MV-4-11 (cell line): ENCODE measurements around the gene SCN2B.

Source experiments
- DNase-seq: peaks from one replicate; lab custom pipeline; 2025; lab: John Stamatoyannopoulos, UW

The SCN2B gene

GRCh38 chr11:118175031-118175992 lies 1.1 kb downstream of the SCN2B start:
- peak; percentile 37 for DNase-seq

DNA sequence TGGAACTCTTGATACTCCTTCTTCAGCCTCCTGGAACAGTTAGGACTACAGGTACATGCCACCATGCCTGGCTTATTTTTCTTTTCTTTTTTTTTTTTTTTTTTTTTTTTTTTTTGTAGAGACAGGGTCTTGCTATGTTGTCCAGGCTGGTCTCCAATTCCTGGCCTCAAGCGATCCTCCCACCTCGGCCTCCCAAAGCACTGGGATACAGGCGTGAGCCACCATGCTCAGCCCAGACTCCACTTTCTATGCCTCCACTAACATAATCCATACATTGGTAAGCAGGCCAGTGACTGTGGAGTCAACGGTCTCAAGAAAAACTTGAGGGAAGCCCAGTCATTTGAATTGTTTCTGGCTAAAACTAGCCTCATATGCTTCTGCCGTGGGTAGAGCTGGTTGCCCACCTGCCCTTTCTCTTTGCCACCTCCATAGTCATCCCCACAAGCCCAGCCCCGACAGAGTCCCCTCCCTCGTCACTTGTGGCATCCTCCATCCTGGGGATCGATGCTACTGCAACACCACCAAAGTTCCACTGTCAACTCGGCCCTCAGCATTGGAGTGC lies 2.4 kb downstream of the SCN2B start:
- DNase-seq, result no peak

- no peak for DNase-seq
Measured at GRCh38 chr11:118172356-118172755, 4.1 kb downstream of the SCN2B start.

- peak; percentile 38 for DNase-seq
Measured at GRCh38 chr11:118171269-118172062, 5.0 kb downstream of the SCN2B start.

DNA sequence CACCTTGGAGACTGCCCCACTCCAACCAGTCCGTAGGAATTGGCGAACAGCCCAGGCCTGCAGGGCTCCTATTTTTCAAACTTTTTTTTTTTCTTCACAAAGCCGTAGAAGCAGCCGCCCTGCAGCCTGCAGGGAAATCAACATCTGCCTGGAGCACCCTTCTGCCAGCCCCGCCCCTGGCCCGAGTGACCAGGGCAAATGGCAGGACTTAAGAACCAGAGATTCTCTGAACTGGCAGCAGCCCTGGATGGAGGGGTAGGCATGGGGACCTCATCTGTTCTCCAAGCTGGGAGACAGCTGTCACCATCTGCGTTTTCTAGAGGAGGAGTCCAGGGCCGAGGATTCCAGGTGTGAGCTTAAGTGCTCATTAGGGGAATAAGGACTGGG lies 5.6 kb downstream of the SCN2B start:
- no peak for DNase-seq

DNA sequence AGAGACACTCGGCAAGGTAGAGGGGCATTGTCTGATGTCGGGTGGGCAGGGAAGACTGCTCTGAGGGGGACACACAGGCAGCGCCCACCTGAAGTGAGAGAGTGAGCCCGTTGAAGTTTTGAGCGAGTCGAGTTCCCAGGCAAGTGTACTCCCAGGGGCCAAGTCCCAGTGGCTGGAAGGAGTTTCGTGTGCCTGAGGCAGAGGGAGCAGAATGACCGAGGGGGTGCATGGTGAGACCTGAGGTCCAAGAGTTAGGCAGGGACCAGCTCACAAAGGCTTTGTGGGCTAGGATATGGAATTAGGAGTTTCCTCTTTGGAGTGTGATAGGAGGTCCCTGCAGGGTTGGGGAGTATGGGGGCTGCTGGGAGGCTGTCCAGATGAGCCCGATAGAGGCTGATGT lies 6.2 kb downstream of the SCN2B start:
- DNase-seq, result no peak

DNA sequence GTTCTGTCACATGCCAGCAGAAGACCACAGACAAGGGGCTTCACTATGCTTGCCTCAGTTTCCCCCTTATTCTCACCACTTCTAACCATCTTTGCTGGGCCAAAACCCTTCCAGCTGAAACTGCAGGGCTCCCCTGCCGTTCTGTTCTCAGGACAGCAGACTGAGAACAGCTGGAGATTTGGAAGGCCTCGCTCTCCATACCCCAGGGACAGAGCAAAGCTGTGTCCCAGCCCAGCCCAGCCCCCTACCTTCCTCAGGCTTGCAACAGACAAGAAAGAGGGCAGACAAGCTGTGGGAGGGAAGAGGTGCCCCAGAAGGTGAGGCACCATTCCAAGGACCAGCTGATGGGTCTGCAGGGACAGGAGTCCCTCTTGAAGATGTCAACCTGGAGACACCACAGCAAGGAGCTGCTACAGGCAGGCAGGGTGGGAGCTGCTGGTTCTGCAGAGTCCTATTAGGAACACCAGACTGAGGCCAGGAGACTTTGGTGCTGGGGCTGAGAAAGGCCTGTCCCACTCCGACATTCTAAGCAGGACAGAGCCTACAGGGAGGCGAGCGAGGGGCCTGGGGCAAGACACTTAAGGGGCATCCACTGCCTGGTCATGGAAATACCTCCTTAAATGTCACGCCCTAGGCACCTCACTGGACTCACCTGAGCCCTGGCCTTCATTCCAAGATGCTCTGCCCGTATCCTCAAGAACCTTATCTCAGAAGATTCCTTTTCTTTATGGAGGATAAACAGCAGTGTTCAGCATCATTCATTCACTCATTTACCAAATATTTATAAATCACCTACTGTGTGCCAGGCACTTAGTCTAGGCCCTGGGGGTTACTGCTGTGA lies 6.9 kb downstream of the SCN2B start:
- no peak for DNase-seq

DNA sequence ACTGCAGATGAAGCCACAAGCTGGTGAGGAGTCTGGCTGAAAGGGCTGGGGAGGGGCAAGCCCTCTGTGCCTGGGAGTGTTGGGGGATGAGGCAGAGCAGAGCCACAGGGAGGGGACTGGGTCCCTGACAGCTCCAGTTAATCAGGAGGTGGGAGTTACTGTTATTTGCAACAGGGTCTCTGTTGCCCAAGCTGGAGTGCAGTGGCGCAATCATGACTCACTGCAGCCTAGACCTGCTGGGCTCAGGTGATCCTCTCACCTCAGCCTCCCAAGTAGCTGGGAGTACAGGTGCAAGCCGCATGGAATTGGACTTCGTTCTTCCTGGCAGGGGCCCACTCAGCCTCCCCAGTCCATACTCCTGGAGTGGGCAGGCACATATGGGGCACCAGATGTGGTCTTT lies 7.7 kb downstream of the SCN2B start:
- DNase-seq, result no peak

- DNase-seq, result no peak
Measured at GRCh38 chr11:118168316-118168715, 8.1 kb downstream of the SCN2B start.

GRCh38 chr11:118167906-118168305 lies 8.5 kb downstream of the SCN2B start:
- DNase-seq, result no peak

DNA sequence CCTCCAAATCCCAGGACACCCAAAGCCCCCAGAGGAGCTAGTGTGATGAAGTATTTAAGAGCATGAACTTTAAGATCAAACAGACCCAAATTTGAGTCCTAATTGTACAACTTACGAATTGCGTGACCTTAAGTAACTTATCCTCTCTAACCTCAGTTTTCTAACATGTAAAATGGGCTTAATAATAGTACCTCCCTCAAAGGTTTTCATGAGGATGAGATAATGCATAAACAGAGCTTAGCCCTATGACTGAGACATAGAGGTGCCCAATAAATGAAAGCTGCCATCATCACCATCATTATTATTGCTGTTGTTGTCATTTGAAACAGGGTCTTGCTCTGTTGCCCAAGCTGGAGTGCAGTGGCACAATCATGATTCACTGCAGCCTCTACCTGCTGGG lies 9.2 kb downstream of the SCN2B start:
- DNase-seq, result no peak

DNA sequence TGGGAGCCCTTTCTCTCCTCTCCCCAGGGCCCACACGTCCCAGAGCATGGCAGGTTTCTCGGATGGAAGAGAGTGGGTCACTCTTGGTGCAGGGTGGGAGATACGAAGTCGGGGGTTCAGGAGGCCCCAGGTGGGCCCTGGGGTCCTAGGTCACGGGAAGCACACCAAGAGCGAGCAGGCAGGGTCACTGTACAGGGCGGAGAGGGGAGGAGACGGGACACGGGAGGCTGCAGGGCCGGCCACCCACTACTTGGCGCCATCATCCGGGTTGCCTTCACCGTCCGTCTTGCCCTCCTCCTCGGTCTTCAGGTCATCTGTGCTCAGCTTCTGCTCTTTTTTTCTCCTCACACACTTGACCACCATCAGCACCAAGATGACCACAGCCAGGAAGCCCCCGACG lies 9.8 kb downstream of the SCN2B start:
- DNase-seq, result no peak

- DNase-seq, result no peak
Measured at GRCh38 chr11:118164885-118165284, 11.6 kb downstream of the SCN2B start.

- DNase-seq, result no peak
Measured at GRCh38 chr11:118163494-118163893, 12.9 kb downstream of the SCN2B start.

GRCh38 chr11:118162846-118163245 lies 13.6 kb downstream of the SCN2B start:
- DNase-seq, result no peak

DNA sequence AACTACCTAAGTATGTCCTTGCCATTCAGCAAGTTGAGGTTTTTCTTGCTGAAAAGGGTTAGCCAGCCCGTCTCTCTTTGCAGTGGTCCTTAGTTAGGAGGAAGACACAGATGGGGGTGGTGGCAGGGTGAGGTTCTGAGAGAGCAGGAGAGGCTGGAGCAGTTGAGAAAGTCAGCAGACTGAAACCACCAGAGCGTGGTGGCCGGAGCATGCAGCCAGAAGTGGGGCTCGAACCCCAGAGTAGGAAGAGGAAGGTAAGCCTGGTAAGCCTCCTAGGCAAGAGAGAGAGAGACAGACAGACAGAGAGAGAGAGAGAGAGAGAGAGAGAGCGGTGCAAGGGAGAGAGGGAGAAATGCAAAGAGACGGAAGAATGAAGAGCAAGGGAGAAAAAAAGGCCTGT lies 14.7 kb downstream of the SCN2B start:
- no peak for DNase-seq

GRCh38 chr11:118157186-118157895 lies 19.1 kb downstream of the SCN2B start:
- no peak for DNase-seq

DNA sequence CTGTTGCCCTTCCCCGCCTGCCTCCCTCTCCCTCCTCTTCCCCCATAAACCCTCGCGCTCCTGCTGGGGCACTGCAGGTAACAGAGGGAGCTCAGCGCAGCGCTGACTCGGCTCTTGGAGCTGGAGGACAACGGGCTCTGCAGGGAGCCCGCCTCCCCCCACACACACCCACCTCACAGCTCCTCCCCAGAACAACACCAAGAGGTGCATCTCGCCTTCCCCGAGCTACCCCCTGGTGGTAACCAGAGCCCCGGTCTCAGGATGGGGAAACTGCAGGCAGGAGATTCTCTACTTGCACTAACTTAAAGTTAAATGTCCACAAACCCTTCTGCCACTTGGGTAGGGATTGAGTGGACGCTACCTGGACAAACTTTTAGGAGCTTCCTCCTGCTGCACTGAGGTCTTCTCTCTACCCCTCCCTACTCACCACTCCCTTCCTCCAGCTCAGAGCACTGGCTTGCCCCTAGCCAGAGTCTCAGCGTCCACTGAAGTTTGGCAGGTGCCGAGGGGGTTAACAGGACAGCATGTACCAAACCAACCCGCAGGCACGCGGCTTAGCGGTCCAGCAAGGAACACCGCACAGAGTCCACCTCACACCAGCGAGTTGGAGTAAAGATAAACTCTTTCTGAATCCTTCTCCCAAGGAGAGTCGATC lies 19.8 kb downstream of the SCN2B start:
- DNase-seq, result no peak

DNA sequence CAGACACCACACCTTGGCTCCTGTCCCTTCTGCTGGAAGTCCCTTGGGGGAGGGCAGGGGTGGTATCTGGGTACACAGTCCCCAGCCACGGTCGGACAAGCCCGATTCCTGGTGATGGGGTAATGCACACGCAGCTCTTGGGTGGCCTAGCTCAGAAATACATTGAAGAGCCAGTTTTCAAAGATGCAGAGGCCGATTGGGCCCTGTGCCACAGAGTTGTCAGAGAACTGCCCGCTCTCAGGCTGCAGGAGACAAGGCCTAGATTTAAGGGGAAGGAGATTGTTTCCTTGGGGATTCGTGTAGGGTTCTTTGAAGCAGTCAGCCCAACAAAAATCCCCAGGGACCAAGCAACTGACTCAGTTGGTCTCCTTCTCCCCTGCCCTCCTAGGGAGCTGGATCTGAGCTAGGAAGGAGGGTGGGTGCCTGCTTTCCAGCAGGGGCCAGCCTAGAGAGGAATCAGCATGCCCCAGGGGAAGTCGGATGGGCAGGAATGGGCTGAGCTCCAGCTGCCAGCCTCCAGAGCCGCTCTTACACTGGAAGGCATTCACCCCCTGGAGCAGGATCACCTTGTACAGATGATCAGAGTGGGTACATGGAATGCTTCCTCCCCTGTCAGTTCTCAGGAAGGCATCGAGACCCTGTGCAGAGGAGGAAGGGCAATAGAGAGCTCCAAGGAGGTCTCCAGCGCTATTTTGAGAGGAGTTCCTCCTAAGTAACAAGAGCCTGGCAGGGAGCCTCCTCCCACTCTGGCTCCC lies 20.5 kb downstream of the SCN2B start:
- DNase-seq, result no peak

DNA sequence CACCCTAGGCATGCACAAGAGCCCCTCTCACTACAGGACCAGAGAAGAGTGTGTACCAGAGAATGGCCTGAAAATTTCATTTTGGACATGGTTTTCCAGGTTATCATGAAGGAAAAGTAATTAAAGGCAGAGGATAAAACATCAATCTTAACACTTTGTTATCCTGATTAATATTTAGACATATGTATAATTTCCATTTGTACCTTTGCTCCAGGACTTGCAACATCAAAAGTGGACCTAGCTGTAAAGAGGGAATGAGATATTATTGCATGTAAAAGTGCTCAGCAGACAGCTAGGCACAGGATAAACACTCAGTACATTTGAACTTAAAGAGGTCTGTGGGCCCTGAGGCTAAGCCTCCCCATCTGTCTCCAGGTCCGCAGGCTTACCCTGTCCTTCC lies 21.8 kb downstream of the SCN2B start:
- no peak for DNase-seq
